HL-60 (cell line): Measurements from ENCODE around the gene CDYL.

Experiments
- CTCF ChIP-seq: IDR thresholded peaks from one replicate; pipeline ENCODE4 v1.5.1; 2011; ENCODE audit warnings: low read length, control low read depth, inconsistent platforms; ENCODE audit not compliant: insufficient read depth
- POLR2AphosphoS5 ChIP-seq: IDR thresholded peaks from 2 replicates; pipeline ENCODE4 v1.6.1; 2012; ENCODE audit warnings: low read depth
- SPI1 ChIP-seq: IDR thresholded peaks from 2 replicates; pipeline ENCODE4 v1.6.1; 2012; ENCODE audit warnings: low read depth, mild to moderate bottlenecking, borderline replicate concordance

GRCh38 chr6:4994741-4995140 is 218.5 kb downstream of the CDYL start:
- TF ChIP-seq CTCF (no peak), POLR2AphosphoS5 (no peak), SPI1 (no peak)
